ENCODE results near the gene POC1A.

- TF ChIP-seq CTCF (IDR thresholded peaks at IDR 0.05; ENCODE audit: low read depth, low read length): no peak
- no peak for TF ChIP-seq EZH2phosphoT487 (IDR thresholded peaks at IDR 0.05; ENCODE audit: low read depth)
Observed at GRCh38 chr3:52068730-52069129, 85.5 kb downstream of the POC1A start.
